ENCODE measurements around the gene HES5. TPM values are rescaled to one million over a fixed set of nuclear protein-coding genes. Genes with fewer than 3 reads are reported as not detected.
A peak's percentile ranks its signal among the peaks of the same experiment; 100 is the strongest.

The HES5 gene
- total and polyA plus RNA-seq, 10 of the 15 experiments (the other 5 are each of a cell fraction or from before 2014, with no cell fraction given) = 0.12 to 0.15 TPM; not detected in 8

GRCh38 chr1:2526824-2527555 is 3.1 kb downstream of the HES5 start:
- Histone ChIP-seq H3K9ac (ENCODE audit: control insufficient read depth, insufficient read depth, low read length) (no peak overlapping the region; the same call in 1 of the 2 replicates), H3K9me3 (replicated peaks; ENCODE audit: control insufficient read depth, insufficient read depth, low read length) (no peaks in the 10 kb centered on the region), H3K79me2 (ENCODE audit: control insufficient read depth, insufficient read depth, low read length) (peaks cover 36% of the 10 kb centered on the region), H4K20me1 (ENCODE audit: control insufficient read depth, insufficient read depth) (peaks cover 3% of the 10 kb centered on the region; the same call in 1 of the 2 replicates), H3K4me3 (peak overlapping the region; percentile 65; the same call in 1 of the 2 replicates), H3K4me2 (ENCODE audit: control insufficient read depth, insufficient read depth) (peak overlapping the region; percentile 97), H3K27me3 (replicated peaks in 1 of 2; ENCODE audit: control insufficient read depth in 2 of 2, insufficient read depth in 2 of 2, low read length in 1 of 2) (peaks cover 6 to 18% of the 10 kb centered on the region in 2 experiments), H3K27ac (ENCODE audit: control insufficient read depth, insufficient read depth) (no peak overlapping the region), H3K36me3 (ENCODE audit: control insufficient read depth in 2 of 2, insufficient read depth in 2 of 2, low read length in 1 of 2) (no peaks in the 10 kb centered on the region; a peak in 1 of 4 replicates), H2AFZ (ENCODE audit: control insufficient read depth, low read depth, low read length) (peak overlapping the region; percentile 57), H3K4me1 (ENCODE audit: control insufficient read depth, insufficient read depth, low read length) (peaks cover 25% of the 10 kb centered on the region)
- FAIRE-seq (no peak), ATAC-seq (peak; percentile 68), DNase-seq (ENCODE audit: low read depth, low spot score) (peak; percentile 51)
- ChIA-PET RAD21 (ENCODE audit: unreplicated experiment) (interaction anchor here (1.2 to 5.9 kb wide), 12 partner anchors 13 to 332 kb away, joined by 3 to 86 read pairs (median 5); partner anchors contain the start of genes FAAP20, MORN1, RER1 and TNFRSF14), CTCF (interaction anchor here (0.6 to 3.8 kb wide), 4 partner anchors 14 to 58 kb away, joined by 3 to 28 read pairs (median 3); no protein-coding TSS in a partner anchor), POLR2A (interaction anchor here (0.6 to 3.7 kb wide), 12 partner anchors 15 to 1130 kb away, joined by 3 to 22 read pairs (median 6); partner anchors contain the start of genes MORN1 and RER1), SMC1A (ENCODE audit: uncharacterized antibody, unreplicated experiment) (interaction anchor here (1.0 to 1.9 kb wide), 4 partner anchors 20 to 111 kb away, joined by 3 to 15 read pairs (median 5); no protein-coding TSS in a partner anchor)
- intact Hi-C loops (cut with micrococcal nuclease; ENCODE audit: unreplicated experiment) (loop anchor here (1.0 kb wide), 1 partner anchor 21 kb away; no protein-coding TSS in a partner anchor), in situ Hi-C loops (cut with MboI) (loop anchor here (10.0 kb wide), 1 partner anchor 322 kb away; no protein-coding TSS in a partner anchor)
- 31% methylated on average over 20 of the region's 20 CpGs for WGBS (ENCODE audit: insufficient coverage, insufficient replicate concordance, low lambda C conversion rate, missing lambda C conversion rate)
- BruUV-seq (replicated peaks) = no TSS peak
- TF ChIP-seq YBX1 (IDR thresholded peaks at IDR 0.05) (no peak), MTA3 (IDR thresholded peaks at IDR 0.05; ENCODE audit: borderline replicate concordance, low read length) (no peak), PAX5 (IDR thresholded peaks at IDR 0.05; ENCODE audit: borderline replicate concordance, low read depth, low read length) (peak; percentile 44; the same call in 1 of the 2 replicates), ETV6 (conservative IDR thresholded peaks at IDR 0.05 in 1 of 2, IDR thresholded peaks at IDR 0.05 in 1 of 2; ENCODE audit: borderline replicate concordance in 1 of 2, low read depth in 1 of 2) (no peak), EP300 (IDR thresholded peaks at IDR 0.05; ENCODE audit: borderline replicate concordance in 1 of 2, control insufficient read depth in 1 of 2, low read depth in 2 of 2, low read length in 2 of 2) (no peak), IRF4 (IDR thresholded peaks at IDR 0.05; ENCODE audit: low read depth, low read length) (0 out of 2 replicates have a peak, but pooled peaks have one; percentile 19), REST (IDR thresholded peaks at IDR 0.05; ENCODE audit: low read depth, low read length) (no peak), SUZ12 (IDR thresholded peaks at IDR 0.05; ENCODE audit: unreplicated experiment) (no peak), CEBPZ (IDR thresholded peaks at IDR 0.05; ENCODE audit: low read depth, low read length) (no peak), MEF2B (IDR thresholded peaks at IDR 0.05; ENCODE audit: partially characterized antibody, poor library complexity, severe bottlenecking) (peak; percentile 50), ZBED1 (IDR thresholded peaks at IDR 0.05; ENCODE audit: borderline replicate concordance) (no peak), HSF1 (IDR thresholded peaks at IDR 0.05; ENCODE audit: low read depth, low read length) (no peak)
